K562 (cell line): Measurements from ENCODE around the gene ROPN1B. TPM values are rescaled to one million over a fixed set of nuclear protein-coding genes. Genes with fewer than 3 reads are reported as not detected.
"Not testable (repeated sequence)": the region's sequence is repeated elsewhere in the genome, so short reads cannot be mapped to it uniquely, and the experiment has no call there.

Source experiments
- ATAC-seq: fragments of 200-7000 bp; cut with Tn5 transposase; 3 replicates; pipeline ENCODE4 v1.9.1; 2020; ENCODE audit warnings: moderate library complexity
- BruUV-seq: library from RNA; stranded (reverse); fragments of 400-500 nt; replicated peaks from 2 replicates; lab custom pipeline; 2021; lab: Mats Ljungman, UMichigan
- CTCF ChIA-PET: fragments of 300-600 bp; formaldehyde crosslinking; extraction: SDS; loops from one replicate; lab custom pipeline; 2021; ENCODE audit warnings: low intra/inter-chr PET ratio; lab: Yijun Ruan, JAX
- POLR2A ChIA-PET: fragments of 300-600, 350-650 bp; sonication (Branson Sonifier 250); formaldehyde crosslinking; extraction: SDS; loops from one replicate; lab custom pipeline; 2021; ENCODE audit warnings: antibody characterized with exemption, inconsistent platforms; lab: Yijun Ruan, JAX
- DNase-seq, 4 experiments: peaks; one replicate each; pipeline versions ENCODE4 v3.0.0 to v3.0.0-alpha.2; 2011 to 2018; ENCODE audit warnings: low spot score in 3 of 4, mixed read lengths in 3 of 4; ENCODE audit errors: extremely low read depth in 1 of 4
- FAIRE-seq: peaks from 2 replicates; lab custom pipeline; 2011; peaks lifted over from hg19 to GRCh38; lab: Jason Lieb, UNC
- H2AFZ ChIP-seq: 2 replicates; pipeline ENCODE4 v1.6.0; 2011; ENCODE audit warnings: low read depth, low read length, control low read depth, inconsistent platforms
- H3K27ac ChIP-seq: fragments of 200-600 bp; 3 replicates; pipeline ENCODE4 v1.8.0; 2011; ENCODE audit warnings: low read depth, mild to moderate bottlenecking, control low read depth, inconsistent platforms, low read length, moderate library complexity, mixed read lengths; ENCODE audit errors: extremely low read depth
- H3K27me3 ChIP-seq, 2 experiments: fragments of 300-600 bp in 1 of 2; 2 replicates in 1 of 2; 3 replicates in 1 of 2; pipeline versions ENCODE4 v1.6.0 to v1.8.0; 2011; ENCODE audit warnings: inconsistent platforms in 2 of 2, low read length in 2 of 2, mild to moderate bottlenecking in 1 of 2, mixed read lengths in 1 of 2, moderate library complexity in 1 of 2; ENCODE audit not compliant: control insufficient read depth in 2 of 2, insufficient read depth in 2 of 2
- H3K36me3 ChIP-seq: fragments of 300-600 bp; 3 replicates; pipeline ENCODE4 v1.8.0; 2011; ENCODE audit warnings: mild to moderate bottlenecking, low read length, inconsistent platforms; ENCODE audit not compliant: control insufficient read depth, insufficient read depth
- H3K4me1 ChIP-seq, 2 experiments: fragments of 200-600 bp in 1 of 2; replicated peaks in 1 of 2; 2 replicates in 1 of 2; 3 replicates in 1 of 2; pipeline versions ENCODE4 v1.5.1 to v1.8.0; 2011; ENCODE audit warnings: inconsistent platforms in 2 of 2, low read length in 2 of 2, mild to moderate bottlenecking in 1 of 2, mixed read lengths in 1 of 2, moderate library complexity in 1 of 2; ENCODE audit not compliant: control insufficient read depth in 2 of 2, insufficient read depth in 2 of 2
- H3K4me2 ChIP-seq: 2 replicates; pipeline ENCODE4 v1.6.1; 2011; ENCODE audit warnings: low read length, control low read depth, inconsistent platforms, mixed read lengths; ENCODE audit not compliant: insufficient read depth
- H3K4me3 ChIP-seq: fragments of 200-600 bp; sonication (generic), shearing (Covaris generic); 2 replicates; pipeline ENCODE4 v1.5.1; 2016; ENCODE audit warnings: control low read depth, inconsistent platforms
- H3K79me2 ChIP-seq: fragments of 200-600 bp; 3 replicates; pipeline ENCODE4 v1.8.0; 2011; ENCODE audit warnings: low read length, inconsistent platforms; ENCODE audit not compliant: control insufficient read depth, insufficient read depth
- H3K9ac ChIP-seq, 2 experiments: 2 replicates each; pipeline versions ENCODE4 v1.6.0 to v1.6.1; 2011; ENCODE audit warnings: low read depth in 2 of 2, low read length in 2 of 2, control low read depth in 1 of 2, inconsistent platforms in 1 of 2, mild to moderate bottlenecking in 1 of 2, mixed read lengths in 1 of 2; ENCODE audit not compliant: insufficient read depth in 1 of 2
- H3K9me1 ChIP-seq: one replicate; pipeline ENCODE4 v1.6.0; 2011; ENCODE audit warnings: inconsistent platforms, mild to moderate bottlenecking, low read length, moderate library complexity; ENCODE audit not compliant: control insufficient read depth, insufficient read depth
- H3K9me3 ChIP-seq: replicated peaks from 2 replicates; pipeline ENCODE4 v1.5.1; 2011; ENCODE audit warnings: low read depth, low read length, inconsistent platforms; ENCODE audit not compliant: control insufficient read depth, insufficient read depth
- H4K20me1 ChIP-seq: replicated peaks from 2 replicates; pipeline ENCODE4 v1.6.1; 2011; ENCODE audit warnings: low read length, inconsistent platforms, mixed read lengths; ENCODE audit not compliant: control insufficient read depth, insufficient read depth
- CTCF ChIP-seq, 3 experiments: IDR thresholded peaks in 2 of 3; conservative IDR thresholded peaks in 1 of 3; 2 replicates each; pipeline ENCODE4 v1.5.1; 2011 to 2012; ENCODE audit warnings: low read length in 3 of 3, mild to moderate bottlenecking in 3 of 3, control low read depth in 2 of 3, improper control_type of control experiment in 1 of 3, inconsistent platforms in 1 of 3, low read depth in 1 of 3, mixed read lengths in 1 of 3, moderate library complexity in 1 of 3; ENCODE audit not compliant: insufficient read depth in 2 of 3
- RAD21 ChIP-seq, 2 experiments: fragments of 250-450 bp in 1 of 2; fragments of 450-650 bp in 1 of 2; sonication (Bioruptor Pico) in 1 of 2; formaldehyde crosslinking in 1 of 2; IDR thresholded peaks in 1 of 2; conservative IDR thresholded peaks in 1 of 2; 2 replicates each; pipeline versions ENCODE4 v1.4.0 to v1.8.0; 2020 to 2022; ENCODE audit warnings: mild to moderate bottlenecking in 2 of 2, moderate library complexity in 1 of 2
- WGBS: fragments of 100-300 bp; shearing (Covaris generic); methylation state at CpG from one replicate; pipeline ENCODE4 v1.1.6; 2016; ENCODE audit warnings: low coverage, mixed read lengths; ENCODE audit not compliant: insufficient coverage; ENCODE audit errors: missing lambda C conversion rate; 5-methylcytosine and 5-hydroxymethylcytosine counted together
- in situ Hi-C: fragments of 300-500 bp; cut with MboI; formaldehyde crosslinking; loops from 4 replicates; pipeline ENCODE4 v1.15.0; 2018; ENCODE audit warnings: inconsistent platforms, mixed read lengths
- intact Hi-C: fragments of 100-400 bp; cut with micrococcal nuclease; formaldehyde crosslinking; loops from 2 replicates; pipeline ENCODE4 v1.14.2; 2022
- polyA plus RNA-seq, 8 experiments: library from polyadenylated mRNA; depleted of rRNA in 4 of 8; stranded (reverse) in 5 of 8; unstranded in 3 of 8; fragments of >200 nt; fragmentation: Nextera tagmentation in 2 of 8; fragmentation: Illumina TruSeq in 1 of 8; extraction: Ambion mirVana in 2 of 8; extraction: Trizol in 1 of 8; gene quantifications; 2 replicates each; pipeline versions ENCODE4 v1.2.1 to v1.2.3, GENCODE V29; 2011 to 2014; ENCODE audit warnings: inconsistent platforms in 1 of 8, missing spikeins in 1 of 8
- total RNA-seq, 7 experiments: library from RNA; depleted of rRNA in 6 of 7; stranded (reverse); fragments of >200 nt in 6 of 7; fragmentation: Illumina TruSeq in 2 of 7; extraction: Trizol in 2 of 7; gene quantifications; 2 replicates each; pipeline versions ENCODE4 v1.2.1 to v1.2.3, GENCODE V29; 2011 to 2021; ENCODE audit warnings: low replicate concordance in 1 of 7

ROPN1B gene
- total and polyA plus RNA-seq, 9 of the 15 experiments (the other 6 are each of a cell fraction or from before 2014, with no cell fraction given), result not detected

GRCh38 chr3:125925727-125926126 is 43.3 kb upstream of the ROPN1B start:
- H3K4me3 ChIP-seq, FAIRE-seq, intact Hi-C loops, DNase-seq, ATAC-seq, H3K27me3 ChIP-seq, H3K79me2 ChIP-seq, H3K9me1 ChIP-seq, H2AFZ ChIP-seq, H3K4me2 ChIP-seq, BruUV-seq, H4K20me1 ChIP-seq, in situ Hi-C loops, H3K36me3 ChIP-seq, H3K4me1 ChIP-seq, H3K27ac ChIP-seq, H3K9ac ChIP-seq, POLR2A ChIA-PET, H3K9me3 ChIP-seq, CTCF ChIA-PET: not testable (repeated sequence)
- whole genome bisulfite sequencing, result 50% methylated on average over 3 of the region's 13 CpGs

- CTCF ChIA-PET, ATAC-seq: not testable (repeated sequence)
Observed at GRCh38 chr3:125928771-125929545, 40.0 kb upstream of the ROPN1B start.

More at GRCh38 chr3:125928771-125929545, 40.0 kb upstream of the ROPN1B start:
- H4K20me1 ChIP-seq, result not testable (repeated sequence)
- TF ChIP-seq CTCF (IDR thresholded peaks at IDR 0.05 in 2 of 3, conservative IDR thresholded peaks at IDR 0.05 in 1 of 3; ENCODE audit: insufficient read depth in 2 of 3, low read depth in 1 of 3, low read length in 3 of 3) (peak; percentile 47 to 71 (median 57)), RAD21 (CRISPR knock-in tag; conservative IDR thresholded peaks at IDR 0.05 in 1 of 2, IDR thresholded peaks at IDR 0.05 in 1 of 2) (peak; percentile 34 to 56)
- TF ChIP-seq, all 486 proteins: peak for 2; not testable (repeated sequence) for 484
- H3K27me3 ChIP-seq, H3K4me3 ChIP-seq, H3K9me3 ChIP-seq, H3K27ac ChIP-seq, H2AFZ ChIP-seq, H3K36me3 ChIP-seq, H3K4me2 ChIP-seq, H3K4me1 ChIP-seq, BruUV-seq, H3K9ac ChIP-seq, intact Hi-C loops, H3K79me2 ChIP-seq, FAIRE-seq, H3K9me1 ChIP-seq, POLR2A ChIA-PET, in situ Hi-C loops: not testable (repeated sequence)
- peak in 1 of 4 experiments; percentile 44 for DNase-seq
- 2% methylated on average over 18 of the region's 22 CpGs for WGBS
